ENCODE results near the gene TMC6. TPM values are rescaled to one million over a fixed set of nuclear protein-coding genes. Genes with fewer than 3 reads are reported as not detected.

Gene TMC6
- total RNA-seq, 2 donors from 2014 or later = 609 to 822 TPM

DNA sequence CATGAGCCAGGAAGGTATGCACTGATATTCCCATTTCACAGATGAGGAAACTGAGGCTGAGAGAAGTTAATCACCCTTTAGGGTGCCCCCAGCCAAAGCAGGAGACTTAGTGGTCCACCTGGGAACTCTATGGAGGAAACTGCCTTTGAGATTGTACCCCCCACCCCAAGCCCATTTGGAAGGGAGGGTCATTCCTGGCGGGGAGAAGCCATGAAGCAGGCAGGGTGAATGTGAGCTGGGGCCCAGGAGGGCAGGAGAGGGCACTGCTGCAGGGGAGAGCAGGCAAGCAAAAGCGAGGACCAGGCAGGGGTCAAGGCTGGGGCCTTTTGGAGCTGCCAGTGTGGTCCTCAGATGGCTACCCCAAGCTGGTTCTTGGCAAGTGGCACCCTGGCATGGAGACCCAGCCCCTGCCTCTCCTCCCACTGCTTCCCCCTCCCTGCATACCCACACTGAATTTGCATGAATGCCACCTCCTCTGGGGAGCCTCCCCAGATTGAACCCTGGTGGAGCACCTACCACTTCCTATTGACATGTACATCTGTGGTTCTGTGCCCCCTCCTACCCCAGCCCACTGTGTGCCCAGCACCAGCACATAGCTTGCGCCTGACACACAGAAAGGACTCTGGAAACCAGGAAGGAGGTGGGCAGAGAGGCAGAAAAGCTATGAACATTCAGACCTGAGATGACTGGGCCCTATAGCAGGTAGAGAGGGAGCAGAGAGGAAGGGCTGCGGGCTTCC, 965 bp upstream of the TMC6 start:
- Mint-ChIP-seq H3K27ac (peak overlapping the region; percentile 95), H3K4me1 (peaks cover 57% of the 10 kb centered on the region), H3K4me3 (peak overlapping the region; percentile 99), H3K27me3 (no peaks in the 10 kb centered on the region), H3K36me3 (ENCODE audit: low read depth) (peaks cover 9% of the 10 kb centered on the region)
- DNase-seq (no peak), ATAC-seq (peak; percentile 5)
- H3K9me3 ChIP-seq (ENCODE audit: control insufficient read depth, low read length, poor library complexity, severe bottlenecking) = no peaks in the 10 kb centered on the region

DNA sequence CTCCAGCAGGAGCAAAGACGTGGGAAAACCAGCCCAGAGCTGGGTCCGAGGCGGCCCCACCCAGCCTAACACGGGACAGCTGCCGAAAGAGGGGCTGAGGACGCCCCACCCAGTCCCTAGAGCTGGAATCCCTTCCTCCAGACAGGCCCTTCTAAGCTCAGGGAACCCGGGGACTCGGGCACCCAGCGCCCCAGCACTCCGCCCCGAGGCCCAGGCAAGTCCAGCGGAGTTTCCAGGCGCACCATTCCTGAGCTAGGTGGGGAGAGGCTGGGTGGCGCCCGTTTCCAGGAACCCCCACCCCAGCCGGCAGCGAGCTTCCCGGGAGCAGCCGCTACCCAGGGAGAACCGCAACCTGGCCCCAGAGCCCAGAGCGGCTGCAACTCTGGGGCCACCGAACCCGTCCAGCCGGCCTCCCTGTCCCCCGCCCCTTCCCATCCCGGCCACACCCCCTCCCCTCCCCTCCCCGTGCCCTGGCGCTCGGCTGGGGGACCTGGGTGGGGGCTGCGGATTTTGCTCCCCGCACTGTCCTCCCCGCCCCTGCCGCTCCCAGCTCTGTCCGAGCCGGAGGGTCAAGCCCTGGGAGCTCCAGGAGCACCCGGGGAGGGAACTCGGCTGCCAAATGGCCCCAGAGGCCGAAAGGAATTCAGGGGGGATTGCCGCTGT, 536 bp downstream of the TMC6 start:
- DNase-seq (no peak), ATAC-seq (no peak)
- H3K4me3 Mint-ChIP-seq = peak overlapping the region; percentile 93
- peaks cover 57% of the 10 kb centered on the region for H3K4me1 Mint-ChIP-seq
- no peaks in the 10 kb centered on the region for H3K27me3 Mint-ChIP-seq
- H3K9me3 ChIP-seq (ENCODE audit: control insufficient read depth, low read length, poor library complexity, severe bottlenecking) = no peaks in the 10 kb centered on the region
- H3K27ac Mint-ChIP-seq = peak overlapping the region; percentile 92
- H3K36me3 Mint-ChIP-seq (ENCODE audit: low read depth) = peaks cover 13% of the 10 kb centered on the region

DNA sequence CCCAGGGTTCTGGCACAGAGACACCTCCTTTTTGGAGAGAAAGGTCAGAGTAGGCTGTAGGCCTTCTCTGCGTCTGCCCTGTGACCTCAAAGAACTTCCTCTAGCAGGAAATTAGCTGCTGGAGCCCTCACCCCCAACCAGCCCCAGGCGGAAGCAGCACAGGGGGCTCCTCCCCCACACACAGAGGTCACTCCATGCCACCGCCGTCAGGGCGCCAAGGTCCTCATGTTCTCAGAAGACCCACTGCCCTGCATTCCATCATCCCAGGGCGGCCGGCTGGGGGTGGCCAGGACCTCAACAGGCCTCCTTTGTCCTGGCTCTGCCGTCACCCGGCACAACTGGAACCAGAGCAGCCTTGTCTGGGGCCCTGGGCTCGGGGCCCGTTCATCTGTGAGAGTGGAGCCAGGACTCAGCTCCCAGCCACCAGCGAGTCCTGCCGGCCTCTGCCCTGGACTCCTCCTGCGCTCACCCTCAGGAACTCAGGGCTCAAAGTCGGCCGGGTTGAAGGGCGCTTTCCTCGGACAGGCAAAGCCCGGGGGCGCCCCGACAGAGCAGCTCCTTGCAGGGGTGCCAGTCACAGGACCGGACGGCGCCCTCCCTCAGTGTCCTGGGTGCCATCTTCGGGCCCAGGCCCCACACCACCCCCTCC, 1.2 kb downstream of the TMC6 start:
- ATAC-seq = peak; percentile 30
- no peaks in the 10 kb centered on the region for H3K9me3 ChIP-seq (ENCODE audit: control insufficient read depth, low read length, poor library complexity, severe bottlenecking)
- no peaks in the 10 kb centered on the region for H3K27me3 Mint-ChIP-seq
- H3K27ac Mint-ChIP-seq = peak overlapping the region; percentile 92
- DNase-seq = peak; percentile 46 to 50 (median 49)
- H3K4me3 Mint-ChIP-seq = peak overlapping the region; percentile 93
- peaks cover 58% of the 10 kb centered on the region for H3K4me1 Mint-ChIP-seq
- H3K36me3 Mint-ChIP-seq (ENCODE audit: low read depth) = peaks cover 15% of the 10 kb centered on the region

DNA sequence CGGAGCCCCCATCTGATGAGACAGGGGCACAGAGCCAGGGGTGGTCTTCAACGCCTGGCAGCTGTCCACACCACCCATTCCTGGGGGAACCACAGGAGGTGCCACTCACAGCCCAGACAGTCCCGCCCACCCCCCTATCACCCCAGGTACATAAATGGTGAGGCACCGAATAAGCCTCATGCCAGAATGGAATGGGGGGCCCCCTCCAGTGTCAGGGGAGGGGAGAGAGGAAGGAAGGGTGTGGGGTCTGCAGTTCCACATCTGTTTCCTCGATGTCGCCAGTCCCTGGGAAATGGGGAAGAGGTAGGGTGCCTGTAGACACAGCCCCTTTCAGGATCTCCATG, 1.7 kb downstream of the TMC6 start:
- H3K4me3 Mint-ChIP-seq = peak overlapping the region; percentile 93
- H3K9me3 ChIP-seq (ENCODE audit: control insufficient read depth, low read length, poor library complexity, severe bottlenecking) = no peaks in the 10 kb centered on the region
- DNase-seq (no peak), ATAC-seq (no peak)
- peak overlapping the region; percentile 92 for H3K27ac Mint-ChIP-seq
- H3K36me3 Mint-ChIP-seq (ENCODE audit: low read depth) = peaks cover 15% of the 10 kb centered on the region
- H3K27me3 Mint-ChIP-seq = no peaks in the 10 kb centered on the region
- H3K4me1 Mint-ChIP-seq = peaks cover 60% of the 10 kb centered on the region

DNA sequence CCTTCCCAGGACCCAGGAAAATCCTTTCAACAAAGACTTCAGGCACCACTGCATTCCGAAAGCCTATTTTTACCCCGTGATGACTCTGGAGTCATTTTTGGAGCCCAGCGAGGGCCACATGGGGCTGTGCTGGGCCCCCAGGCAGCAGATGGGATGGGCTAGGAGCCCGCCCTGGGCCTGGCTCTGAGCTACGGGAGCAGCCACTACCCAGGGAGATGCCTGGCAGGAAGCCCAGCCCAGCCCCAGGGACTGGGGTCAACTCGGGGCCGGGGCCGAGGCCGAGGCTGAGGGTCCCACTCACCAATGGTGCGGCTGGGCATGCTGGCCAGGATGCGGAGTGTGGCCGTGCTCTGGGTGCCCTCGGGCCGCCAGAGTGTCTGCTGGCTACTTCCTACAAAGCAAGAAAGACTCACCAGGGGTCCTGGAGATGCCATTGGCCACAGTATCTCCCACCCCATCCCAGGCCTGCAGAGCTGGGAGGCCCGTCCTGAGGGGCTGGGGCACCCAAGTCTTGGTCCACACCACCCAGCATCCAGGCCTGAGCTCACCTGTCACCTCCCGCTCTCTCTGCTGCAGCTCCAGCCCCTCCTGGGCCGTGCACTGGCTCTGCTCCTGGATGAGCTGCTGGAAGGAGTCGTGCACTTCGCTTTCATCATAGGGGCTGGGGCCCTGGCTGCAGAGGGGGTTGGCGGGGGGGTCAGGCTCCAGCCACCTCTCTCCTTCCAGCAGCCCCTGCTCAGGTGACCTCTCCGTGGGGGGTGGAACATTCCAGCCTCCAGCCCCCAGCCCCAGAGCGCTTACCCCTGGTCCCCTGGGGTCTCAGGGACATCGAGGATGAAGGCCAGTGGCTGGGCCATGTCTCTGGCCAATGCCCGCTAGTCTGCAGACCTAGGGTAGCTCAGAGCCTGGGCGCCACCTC, 2.3 kb downstream of the TMC6 start:
- H3K9me3 ChIP-seq (ENCODE audit: control insufficient read depth, low read length, poor library complexity, severe bottlenecking) = no peaks in the 10 kb centered on the region
- Mint-ChIP-seq H3K4me3 (peak overlapping the region; percentile 93), H3K36me3 (ENCODE audit: low read depth) (peaks cover 19% of the 10 kb centered on the region), H3K27ac (peak overlapping the region; percentile 92), H3K4me1 (peaks cover 65% of the 10 kb centered on the region), H3K27me3 (no peaks in the 10 kb centered on the region)
- ATAC-seq (no peak), DNase-seq (no peak)

DNA sequence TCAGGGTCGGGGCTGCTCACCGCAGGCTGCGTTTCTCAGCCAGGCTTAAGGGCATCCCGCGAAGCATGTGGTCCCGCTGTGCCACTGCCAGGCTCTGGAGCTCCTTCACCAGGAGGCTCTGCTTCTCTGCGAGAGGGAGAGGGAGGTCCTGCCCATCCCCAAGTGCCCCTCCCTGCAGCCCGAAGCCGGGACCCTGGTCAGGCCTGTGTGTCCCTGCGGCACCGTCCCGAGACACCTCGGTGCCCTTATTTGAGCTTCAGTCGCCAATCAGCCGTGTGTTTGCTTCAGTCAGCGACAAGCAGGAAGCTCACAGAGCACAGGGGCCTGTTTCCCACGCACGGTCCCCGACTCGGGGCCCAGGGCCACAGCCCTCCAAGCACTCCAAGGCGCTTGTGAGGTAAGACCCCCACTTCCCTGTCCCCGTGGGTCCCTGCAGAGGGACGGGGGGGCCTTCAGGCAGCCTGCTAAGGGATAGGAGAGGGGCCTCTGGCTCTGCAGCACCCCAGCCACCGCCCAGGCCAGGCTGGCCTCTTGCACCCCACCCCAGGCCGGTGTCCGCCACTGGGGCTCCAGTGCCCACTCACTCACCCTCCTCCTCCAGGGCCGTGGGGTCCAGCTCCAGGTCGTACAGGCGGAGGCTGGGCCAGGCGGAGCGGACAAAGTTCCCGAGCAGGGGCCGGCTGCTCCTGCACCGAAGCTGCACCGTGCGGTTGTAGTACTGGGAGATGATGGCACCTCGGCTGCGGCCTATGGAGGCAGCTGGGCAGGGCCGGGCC, 3.2 kb downstream of the TMC6 start:
- peak overlapping the region; percentile 92 for H3K27ac Mint-ChIP-seq
- H3K9me3 ChIP-seq (ENCODE audit: control insufficient read depth, low read length, poor library complexity, severe bottlenecking) = no peaks in the 10 kb centered on the region
- ATAC-seq = no peak
- DNase-seq = no peak
- peaks cover 19% of the 10 kb centered on the region for H3K36me3 Mint-ChIP-seq (ENCODE audit: low read depth)
- peak overlapping the region; percentile 93 for H3K4me3 Mint-ChIP-seq
- H3K27me3 Mint-ChIP-seq = no peaks in the 10 kb centered on the region
- H3K4me1 Mint-ChIP-seq = peaks cover 69% of the 10 kb centered on the region

DNA sequence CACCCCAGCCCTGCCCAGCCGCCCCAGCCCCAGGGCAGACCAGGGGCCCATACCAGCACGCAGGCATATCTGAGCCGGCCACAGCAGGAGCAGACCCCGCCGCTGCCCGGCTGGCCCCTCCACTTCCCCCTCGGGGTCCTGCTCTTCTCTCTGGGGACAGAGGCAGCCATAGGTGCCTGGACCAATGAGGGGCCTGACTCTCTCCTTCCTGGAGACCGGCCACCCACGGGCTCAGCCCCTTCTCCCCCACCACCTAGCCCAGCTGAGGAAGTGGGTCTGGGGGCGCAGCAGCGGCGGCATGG, 3.8 kb downstream of the TMC6 start:
- Mint-ChIP-seq H3K4me1 (peaks cover 66% of the 10 kb centered on the region), H3K4me3 (peak overlapping the region; percentile 93), H3K27me3 (no peaks in the 10 kb centered on the region), H3K27ac (peak overlapping the region; percentile 92), H3K36me3 (ENCODE audit: low read depth) (peaks cover 19% of the 10 kb centered on the region)
- DNase-seq (no peak), ATAC-seq (no peak)
- H3K9me3 ChIP-seq (ENCODE audit: control insufficient read depth, low read length, poor library complexity, severe bottlenecking) = no peaks in the 10 kb centered on the region

DNA sequence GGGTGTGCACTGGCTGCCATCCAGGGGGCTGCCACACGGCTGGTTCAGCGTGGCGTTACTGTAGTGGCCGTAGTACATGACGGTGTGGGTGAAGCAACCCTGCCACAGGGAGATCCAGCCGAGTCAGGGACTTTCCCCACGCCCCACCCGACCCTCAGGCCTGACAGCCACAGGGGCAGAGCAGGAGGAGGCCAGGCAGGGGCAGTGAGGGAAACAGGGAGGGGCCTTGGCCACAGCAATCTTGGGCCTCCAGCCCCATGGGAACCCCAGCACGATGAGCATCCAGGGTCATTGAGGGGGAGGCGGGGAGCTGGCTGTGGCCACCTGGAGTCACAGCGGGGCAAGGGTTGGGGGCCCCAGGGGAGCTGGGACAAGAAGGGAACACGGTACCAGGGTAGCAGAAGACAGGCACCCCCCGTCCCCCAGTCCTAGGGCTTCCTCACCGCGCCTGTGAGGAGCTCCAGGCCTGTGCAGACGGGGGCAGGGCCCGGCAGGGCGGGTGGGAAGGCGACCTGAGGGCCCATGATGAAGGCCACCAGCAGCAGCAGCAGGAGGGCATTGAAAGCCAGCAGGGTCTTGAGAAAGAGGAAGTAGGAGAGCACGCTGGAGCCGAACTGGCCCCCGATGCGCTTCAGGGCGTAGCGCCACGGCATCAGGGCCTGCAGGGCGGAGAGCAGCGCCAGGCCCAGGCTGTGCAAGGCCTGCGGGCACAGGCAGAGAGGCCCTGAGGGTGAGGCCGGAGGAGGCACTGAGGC, 4.3 kb downstream of the TMC6 start:
- Mint-ChIP-seq H3K4me1 (peaks cover 61% of the 10 kb centered on the region), H3K27me3 (no peaks in the 10 kb centered on the region), H3K27ac (peak overlapping the region; percentile 92), H3K4me3 (peak overlapping the region; percentile 93), H3K36me3 (ENCODE audit: low read depth) (peaks cover 19% of the 10 kb centered on the region)
- ATAC-seq (no peak), DNase-seq (no peak)
- H3K9me3 ChIP-seq (ENCODE audit: control insufficient read depth, low read length, poor library complexity, severe bottlenecking) = no peaks in the 10 kb centered on the region

DNA sequence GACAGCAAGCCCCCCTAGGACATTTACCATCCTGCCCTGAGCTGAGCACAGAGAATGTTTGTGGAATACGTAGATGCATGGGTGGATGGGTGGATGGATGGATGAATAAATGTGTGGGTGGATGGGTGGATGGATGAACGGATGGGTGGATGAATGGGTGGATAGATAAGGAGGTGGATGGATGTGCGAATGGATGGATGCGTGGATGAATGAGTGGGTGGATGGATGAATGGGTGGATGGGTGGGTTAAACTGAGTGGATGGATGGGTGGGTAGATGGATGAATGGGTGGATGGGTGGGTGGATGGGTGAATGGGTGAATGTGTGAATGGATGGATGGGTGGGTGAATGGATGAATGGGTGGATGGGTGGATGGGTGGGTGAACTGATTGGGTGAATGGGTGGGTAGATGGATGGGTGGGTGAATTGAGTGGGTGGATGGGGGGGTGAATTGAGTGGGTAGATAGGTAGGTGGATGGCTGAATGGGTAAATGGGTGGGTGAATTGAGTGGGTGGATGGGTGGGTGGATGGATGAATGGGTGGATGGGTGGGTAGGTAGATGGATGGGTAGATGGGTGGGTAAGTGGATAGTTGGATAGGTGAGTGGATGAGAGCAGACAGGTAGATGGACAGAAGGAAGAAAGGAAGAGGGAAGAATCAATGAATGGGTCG, 5.2 kb downstream of the TMC6 start:
- no peaks in the 10 kb centered on the region for H3K9me3 ChIP-seq (ENCODE audit: control insufficient read depth, low read length, poor library complexity, severe bottlenecking)
- Mint-ChIP-seq H3K4me3 (peak overlapping the region; percentile 93), H3K36me3 (ENCODE audit: low read depth) (peaks cover 19% of the 10 kb centered on the region), H3K4me1 (peaks cover 56% of the 10 kb centered on the region), H3K27me3 (no peaks in the 10 kb centered on the region), H3K27ac (peak overlapping the region; percentile 92)
- DNase-seq (no peak), ATAC-seq (no peak)

DNA sequence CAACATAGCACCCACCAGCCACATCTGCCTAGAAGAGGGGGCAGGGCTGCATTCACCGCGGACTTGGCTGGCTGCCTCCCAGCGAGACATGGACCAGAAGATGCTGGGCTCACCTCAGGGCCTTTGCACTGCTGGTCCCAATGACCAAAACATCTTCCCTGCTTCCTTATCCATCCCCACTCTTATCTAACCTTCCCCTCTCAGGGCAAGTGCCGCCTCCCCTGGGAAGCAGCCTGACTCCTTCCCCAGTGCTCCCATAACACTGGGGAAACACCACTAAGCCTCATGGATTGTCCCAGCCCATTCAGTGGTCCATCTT, 5.7 kb downstream of the TMC6 start:
- ATAC-seq = no peak
- Mint-ChIP-seq H3K27ac (peak overlapping the region; percentile 92), H3K4me3 (peak overlapping the region; percentile 93), H3K36me3 (ENCODE audit: low read depth) (peaks cover 19% of the 10 kb centered on the region), H3K27me3 (no peaks in the 10 kb centered on the region), H3K4me1 (peaks cover 56% of the 10 kb centered on the region)
- DNase-seq = no peak
- H3K9me3 ChIP-seq (ENCODE audit: control insufficient read depth, low read length, poor library complexity, severe bottlenecking) = no peaks in the 10 kb centered on the region

DNA sequence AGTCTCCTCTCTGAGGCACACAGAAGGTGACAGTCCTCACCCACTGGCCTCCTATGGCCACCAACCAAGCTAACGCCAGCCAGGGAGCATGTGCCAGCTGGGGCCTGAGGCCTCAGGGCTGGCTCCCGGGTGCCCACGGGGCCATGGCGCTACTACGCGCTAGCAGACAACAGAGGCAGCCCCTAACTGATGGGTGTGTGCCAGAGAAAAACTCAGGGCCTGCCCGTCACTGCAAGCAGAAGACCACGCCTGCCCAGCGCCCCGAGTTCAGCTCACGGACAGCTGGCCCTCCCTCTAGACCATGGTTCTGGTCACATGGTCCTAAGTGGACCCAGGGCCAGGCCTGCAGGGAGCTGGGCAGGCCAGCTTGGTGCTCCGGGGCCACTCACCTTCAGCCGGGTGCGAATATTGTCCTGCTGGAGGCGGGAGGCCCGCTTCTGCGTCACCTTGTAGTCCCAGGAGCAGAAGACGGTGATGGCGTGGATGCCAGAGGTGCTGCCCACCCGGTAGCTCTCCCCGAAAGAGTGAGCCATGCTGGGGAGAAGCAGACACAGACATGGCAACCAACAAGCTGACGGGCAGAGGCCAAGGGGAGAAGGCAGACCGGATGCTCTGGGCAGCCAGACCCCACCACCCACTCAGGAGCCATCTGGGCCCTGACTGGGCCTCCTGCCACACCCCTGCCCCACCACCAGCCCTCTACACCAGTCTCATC, 6.2 kb downstream of the TMC6 start:
- no peak for DNase-seq
- peak; percentile 9 for ATAC-seq
- H3K4me1 Mint-ChIP-seq = peaks cover 53% of the 10 kb centered on the region
- H3K36me3 Mint-ChIP-seq (ENCODE audit: low read depth) = peaks cover 19% of the 10 kb centered on the region
- peak overlapping the region; percentile 93 for H3K4me3 Mint-ChIP-seq
- H3K9me3 ChIP-seq (ENCODE audit: control insufficient read depth, low read length, poor library complexity, severe bottlenecking) = no peaks in the 10 kb centered on the region
- H3K27me3 Mint-ChIP-seq = no peaks in the 10 kb centered on the region
- H3K27ac Mint-ChIP-seq = peak overlapping the region; percentile 92

Measured in T-helper 17 cell (primary cell).